GM23338 (cell line): Measurements from ENCODE around the gene FBXO39. TPM values are rescaled to one million over a fixed set of nuclear protein-coding genes. Genes with fewer than 3 reads are reported as not detected.
A peak's percentile ranks its signal among the peaks of the same experiment; 100 is the strongest.

ENCODE experiments used
- ATAC-seq: fragments of 200-7000 bp; cut with Tn5 transposase; 3 replicates; pipeline ENCODE4 v1.9.1; 2020
- DNase-seq: peaks from one replicate; pipeline ENCODE4 v3.0.0-alpha.2; 2015; ENCODE audit warnings: low spot score
- H2AFZ ChIP-seq: fragments of 200-600 bp; sonication (generic); 2 replicates; pipeline ENCODE4 v1.8.0; 2016; ENCODE audit warnings: antibody characterized with exemption, mild to moderate bottlenecking, moderate library complexity
- H3F3A ChIP-seq: fragments of 200-600 bp; sonication (generic); replicated peaks from 2 replicates; pipeline ENCODE4 v1.8.0; 2017; ENCODE audit warnings: antibody characterized with exemption, mixed run types, low read depth
- H3K27ac ChIP-seq: fragments of 200-600 bp; sonication (generic); 2 replicates; pipeline ENCODE4 v1.6.1; 2016; ENCODE audit warnings: low read depth
- H3K27me3 ChIP-seq: fragments of 200-600 bp; sonication (generic); 2 replicates; pipeline ENCODE4 v1.8.0; 2016; ENCODE audit warnings: mild to moderate bottlenecking, mixed run types, moderate library complexity; ENCODE audit not compliant: insufficient read depth
- H3K36me3 ChIP-seq: fragments of 200-600 bp; sonication (generic); 2 replicates; pipeline ENCODE4 v1.8.0; 2016; ENCODE audit warnings: mild to moderate bottlenecking; ENCODE audit not compliant: insufficient read depth
- H3K4me1 ChIP-seq: fragments of 200-600 bp; sonication (generic); 2 replicates; pipeline ENCODE4 v1.8.0; 2016; ENCODE audit warnings: mild to moderate bottlenecking, moderate library complexity; ENCODE audit not compliant: insufficient read depth
- H3K4me2 ChIP-seq: fragments of 200-600 bp; sonication (generic); 2 replicates; pipeline ENCODE4 v1.7.1; 2017; ENCODE audit warnings: mixed run types
- H3K4me3 ChIP-seq: fragments of 200-600 bp; sonication (generic); 2 replicates; pipeline ENCODE4 v1.6.1; 2016; ENCODE audit warnings: mixed run types
- H3K79me2 ChIP-seq: fragments of 200-600 bp; sonication (generic); replicated peaks from 2 replicates; pipeline ENCODE4 v1.8.0; 2017; ENCODE audit warnings: mild to moderate bottlenecking; ENCODE audit not compliant: insufficient read depth
- H3K9me2 ChIP-seq: fragments of 200-600 bp; sonication (generic); 2 replicates; pipeline ENCODE4 v1.8.0; 2017; ENCODE audit not compliant: insufficient read depth
- H4K20me1 ChIP-seq: fragments of 200-600 bp; sonication (generic); replicated peaks from 2 replicates; pipeline ENCODE4 v1.8.0; 2017; ENCODE audit warnings: mild to moderate bottlenecking; ENCODE audit not compliant: insufficient read depth
- H3K27ac Mint-ChIP-seq: 2 replicates; pipeline ENCODE4 v1.8.0; 2020; ENCODE audit warnings: inconsistent platforms, mild to moderate bottlenecking, moderate library complexity, mixed read lengths
- H3K27me3 Mint-ChIP-seq: 3 replicates; pipeline ENCODE4 v1.8.0; 2022; ENCODE audit warnings: low read depth, mild to moderate bottlenecking, moderate library complexity, mixed read lengths, inconsistent platforms; ENCODE audit not compliant: insufficient read depth, poor library complexity
- H3K36me3 Mint-ChIP-seq: 3 replicates; pipeline ENCODE4 v1.8.0; 2021; ENCODE audit warnings: low read depth, mild to moderate bottlenecking, inconsistent platforms, moderate library complexity, mixed read lengths
- H3K4me1 Mint-ChIP-seq: 3 replicates; pipeline ENCODE4 v1.8.0; 2020; ENCODE audit warnings: mild to moderate bottlenecking, inconsistent platforms, mixed read lengths
- H3K4me3 Mint-ChIP-seq: 3 replicates; pipeline ENCODE4 v1.8.0; 2021; ENCODE audit warnings: moderate library complexity, mild to moderate bottlenecking, inconsistent platforms, mixed read lengths
- H3K9me3 Mint-ChIP-seq: 3 replicates; pipeline ENCODE4 v1.8.0; 2020; ENCODE audit warnings: moderate library complexity, mild to moderate bottlenecking, inconsistent platforms, mixed read lengths
- EZH2 ChIP-seq: fragments of 200-600 bp; sonication (generic); IDR thresholded peaks from one replicate; pipeline ENCODE4 v1.8.0; 2017; ENCODE audit warnings: antibody characterized with exemption, mild to moderate bottlenecking, low read depth; ENCODE audit not compliant: unreplicated experiment
- EZH2phosphoT487 ChIP-seq: fragments of 200-600 bp; sonication (generic); IDR thresholded peaks from one replicate; pipeline ENCODE4 v1.8.1; 2018; ENCODE audit warnings: antibody characterized with exemption; ENCODE audit not compliant: unreplicated experiment
- JUNB ChIP-seq: IDR thresholded peaks from one replicate; pipeline ENCODE4 v1.6.1; 2016; ENCODE audit warnings: antibody characterized with exemption; ENCODE audit not compliant: unreplicated experiment
- POLR2AphosphoS5 ChIP-seq: IDR thresholded peaks from 2 replicates; pipeline ENCODE4 v1.6.1; 2016; ENCODE audit warnings: antibody characterized with exemption, low read depth
- STAT1 ChIP-seq: IDR thresholded peaks from one replicate; pipeline ENCODE4 v1.6.1; 2016; ENCODE audit warnings: antibody characterized with exemption; ENCODE audit not compliant: unreplicated experiment
- ZNF114 ChIP-seq: fragments of 250-450 bp; sonication (Bioruptor Pico); IDR thresholded peaks from 2 replicates; pipeline ENCODE4 v1.5.0; 2020; ENCODE audit warnings: mild to moderate bottlenecking, moderate library complexity
- long read RNA-seq: library from polyadenylated mRNA; unstranded; transcript quantifications from one replicate; pipeline ENCODE4 v2.0.0, GENCODE V29; 2020; ENCODE audit not compliant: unreplicated experiment
- polyA plus RNA-seq: library from polyadenylated mRNA; unstranded; fragments of >200 nt; fragmentation: Nextera tagmentation; extraction: Ambion mirVana; gene quantifications from 2 replicates; pipeline ENCODE4 v1.2.1, GENCODE V29; 2016
- total RNA-seq: library from RNA; depleted of rRNA; stranded (reverse); fragments of >200 nt; shearing (Covaris generic); gene quantifications from 2 replicates; pipeline ENCODE4 v1.2.3, GENCODE V29; 2014; rRNA removed
- TF ChIP-seq, protein P1 (sequence below): fragments of 250-450 bp; sonication (Bioruptor Pico); IDR thresholded peaks from 2 replicates; pipeline ENCODE4 v1.5.0; 2020; ENCODE audit warnings: mild to moderate bottlenecking, moderate library complexity

Gene FBXO39
- total RNA-seq (0.19 TPM in 1 of 2 replicates, not detected in the other), polyA plus RNA-seq (0.17 TPM in 1 of 2 replicates, not detected in the other)
- long read RNA-seq, partial matches to known transcripts: 0 of 1 reads
- long read RNA-seq, other reads (novel, unspliced or antisense): 0 of 1 reads

DNA sequence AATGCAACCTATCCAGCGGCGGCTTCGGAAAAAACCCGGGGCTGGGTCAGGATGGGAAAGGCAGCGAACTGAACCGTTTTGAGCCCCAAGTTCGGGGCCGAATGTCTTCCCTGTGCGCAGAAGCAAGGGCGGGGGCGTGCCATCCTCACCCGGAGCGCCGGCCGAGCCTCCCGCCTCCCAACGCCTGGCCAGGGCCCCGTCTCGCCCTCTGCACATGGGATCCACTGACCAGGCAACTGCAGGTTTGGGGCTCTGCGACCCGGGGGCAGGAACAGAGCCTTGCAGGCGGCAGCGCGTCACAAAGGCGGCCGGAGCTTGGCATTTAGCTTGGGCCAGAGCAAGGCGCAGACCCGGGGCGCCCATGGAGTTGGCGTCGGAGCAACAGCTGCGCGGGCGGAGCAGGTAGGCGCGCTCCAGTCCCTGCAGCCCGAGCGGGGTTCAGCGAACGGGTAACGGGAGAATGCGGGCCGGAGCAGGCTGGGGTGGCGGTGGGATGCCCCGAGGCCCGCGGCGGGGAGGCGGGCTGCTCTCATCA is at the start of gene FBXO39:
FBXO39 (plus strand) TSS at position 345 of the 535 bp plus-strand sequence. CDS start 3,654 bp downstream, outside the sequence.
- Histone ChIP-seq H3K4me1 (no peaks in the 10 kb centered on the region), H3K27me3 (peaks cover 28% of the 10 kb centered on the region), H3K79me2 (no peaks in the 10 kb centered on the region), H4K20me1 (no peaks in the 10 kb centered on the region), H3F3A (no peaks in the 10 kb centered on the region), H3K36me3 (no peaks in the 10 kb centered on the region), H3K9me2 (no peaks in the 10 kb centered on the region), H3K4me2 (peak within 1 kb of the TSS; percentile 93), H2AFZ (peak within 1 kb of the TSS; percentile 98), H3K27ac (no peak within 1 kb of the TSS), H3K4me3 (peak within 1 kb of the TSS; percentile 66)
- Mint-ChIP-seq H3K4me1 (peaks cover 3% of the 10 kb centered on the region; the same call in 1 of the 3 replicates), H3K27ac (no peak within 1 kb of the TSS), H3K27me3 (peaks cover 20% of the 10 kb centered on the region), H3K4me3 (peak within 1 kb of the TSS; percentile 75), H3K9me3 (peaks cover 13% of the 10 kb centered on the region; the same call in 2 of the 3 replicates), H3K36me3 (no peaks in the 10 kb centered on the region)
- ATAC-seq (peak; percentile 96), DNase-seq (peak; percentile 79)
- TF ChIP-seq JUNB (no peak), EZH2 (peak; percentile 35), POLR2AphosphoS5 (no peak), STAT1 (no peak), ZNF114 (no peak), EZH2phosphoT487 (no peak)
- TF ChIP-seq, protein P1, sequence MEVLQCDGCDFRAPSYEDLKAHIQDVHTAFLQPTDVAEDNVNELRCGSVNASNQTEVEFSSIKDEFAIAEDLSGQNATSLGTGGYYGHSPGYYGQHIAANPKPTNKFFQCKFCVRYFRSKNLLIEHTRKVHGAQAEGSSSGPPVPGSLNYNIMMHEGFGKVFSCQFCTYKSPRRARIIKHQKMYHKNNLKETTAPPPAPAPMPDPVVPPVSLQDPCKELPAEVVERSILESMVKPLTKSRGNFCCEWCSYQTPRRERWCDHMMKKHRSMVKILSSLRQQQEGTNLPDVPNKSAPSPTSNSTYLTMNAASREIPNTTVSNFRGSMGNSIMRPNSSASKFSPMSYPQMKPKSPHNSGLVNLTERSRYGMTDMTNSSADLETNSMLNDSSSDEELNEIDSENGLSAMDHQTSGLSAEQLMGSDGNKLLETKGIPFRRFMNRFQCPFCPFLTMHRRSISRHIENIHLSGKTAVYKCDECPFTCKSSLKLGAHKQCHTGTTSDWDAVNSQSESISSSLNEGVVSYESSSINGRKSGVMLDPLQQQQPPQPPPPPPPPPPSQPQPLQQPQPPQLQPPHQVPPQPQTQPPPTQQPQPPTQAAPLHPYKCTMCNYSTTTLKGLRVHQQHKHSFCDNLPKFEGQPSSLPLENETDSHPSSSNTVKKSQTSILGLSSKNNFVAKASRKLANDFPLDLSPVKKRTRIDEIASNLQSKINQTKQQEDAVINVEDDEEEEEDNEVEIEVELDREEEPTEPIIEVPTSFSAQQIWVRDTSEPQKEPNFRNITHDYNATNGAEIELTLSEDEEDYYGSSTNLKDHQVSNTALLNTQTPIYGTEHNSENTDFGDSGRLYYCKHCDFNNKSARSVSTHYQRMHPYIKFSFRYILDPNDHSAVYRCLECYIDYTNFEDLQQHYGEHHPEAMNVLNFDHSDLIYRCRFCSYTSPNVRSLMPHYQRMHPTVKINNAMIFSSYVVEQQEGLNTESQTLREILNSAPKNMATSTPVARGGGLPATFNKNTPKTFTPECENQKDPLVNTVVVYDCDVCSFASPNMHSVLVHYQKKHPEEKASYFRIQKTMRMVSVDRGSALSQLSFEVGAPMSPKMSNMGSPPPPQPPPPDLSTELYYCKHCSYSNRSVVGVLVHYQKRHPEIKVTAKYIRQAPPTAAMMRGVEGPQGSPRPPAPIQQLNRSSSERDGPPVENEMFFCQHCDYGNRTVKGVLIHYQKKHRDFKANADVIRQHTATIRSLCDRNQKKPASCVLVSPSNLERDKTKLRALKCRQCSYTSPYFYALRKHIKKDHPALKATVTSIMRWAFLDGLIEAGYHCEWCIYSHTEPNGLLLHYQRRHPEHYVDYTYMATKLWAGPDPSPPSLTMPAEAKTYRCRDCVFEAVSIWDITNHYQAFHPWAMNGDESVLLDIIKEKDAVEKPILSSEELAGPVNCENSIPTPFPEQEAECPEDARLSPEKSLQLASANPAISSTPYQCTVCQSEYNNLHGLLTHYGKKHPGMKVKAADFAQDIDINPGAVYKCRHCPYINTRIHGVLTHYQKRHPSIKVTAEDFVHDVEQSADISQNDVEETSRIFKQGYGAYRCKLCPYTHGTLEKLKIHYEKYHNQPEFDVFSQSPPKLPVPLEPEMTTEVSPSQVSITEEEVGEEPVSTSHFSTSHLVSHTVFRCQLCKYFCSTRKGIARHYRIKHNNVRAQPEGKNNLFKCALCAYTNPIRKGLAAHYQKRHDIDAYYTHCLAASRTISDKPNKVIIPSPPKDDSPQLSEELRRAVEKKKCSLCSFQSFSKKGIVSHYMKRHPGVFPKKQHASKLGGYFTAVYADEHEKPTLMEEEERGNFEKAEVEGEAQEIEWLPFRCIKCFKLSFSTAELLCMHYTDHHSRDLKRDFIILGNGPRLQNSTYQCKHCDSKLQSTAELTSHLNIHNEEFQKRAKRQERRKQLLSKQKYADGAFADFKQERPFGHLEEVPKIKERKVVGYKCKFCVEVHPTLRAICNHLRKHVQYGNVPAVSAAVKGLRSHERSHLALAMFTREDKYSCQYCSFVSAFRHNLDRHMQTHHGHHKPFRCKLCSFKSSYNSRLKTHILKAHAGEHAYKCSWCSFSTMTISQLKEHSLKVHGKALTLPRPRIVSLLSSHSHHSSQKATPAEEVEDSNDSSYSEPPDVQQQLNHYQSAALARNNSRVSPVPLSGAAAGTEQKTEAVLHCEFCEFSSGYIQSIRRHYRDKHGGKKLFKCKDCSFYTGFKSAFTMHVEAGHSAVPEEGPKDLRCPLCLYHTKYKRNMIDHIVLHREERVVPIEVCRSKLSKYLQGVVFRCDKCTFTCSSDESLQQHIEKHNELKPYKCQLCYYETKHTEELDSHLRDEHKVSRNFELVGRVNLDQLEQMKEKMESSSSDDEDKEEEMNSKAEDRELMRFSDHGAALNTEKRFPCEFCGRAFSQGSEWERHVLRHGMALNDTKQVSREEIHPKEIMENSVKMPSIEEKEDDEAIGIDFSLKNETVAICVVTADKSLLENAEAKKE (CRISPR knock-in tag): no peak
